ENCODE results near the gene ABO. TPM values are rescaled to one million over a fixed set of nuclear protein-coding genes. Genes with fewer than 3 reads are reported as not detected.

ABO gene
- total and polyA plus RNA-seq, 9 of the 15 experiments (the other 6 are each of a cell fraction or from before 2014, with no cell fraction given): 5.0 to 21.9 (median 11.9) TPM

DNA sequence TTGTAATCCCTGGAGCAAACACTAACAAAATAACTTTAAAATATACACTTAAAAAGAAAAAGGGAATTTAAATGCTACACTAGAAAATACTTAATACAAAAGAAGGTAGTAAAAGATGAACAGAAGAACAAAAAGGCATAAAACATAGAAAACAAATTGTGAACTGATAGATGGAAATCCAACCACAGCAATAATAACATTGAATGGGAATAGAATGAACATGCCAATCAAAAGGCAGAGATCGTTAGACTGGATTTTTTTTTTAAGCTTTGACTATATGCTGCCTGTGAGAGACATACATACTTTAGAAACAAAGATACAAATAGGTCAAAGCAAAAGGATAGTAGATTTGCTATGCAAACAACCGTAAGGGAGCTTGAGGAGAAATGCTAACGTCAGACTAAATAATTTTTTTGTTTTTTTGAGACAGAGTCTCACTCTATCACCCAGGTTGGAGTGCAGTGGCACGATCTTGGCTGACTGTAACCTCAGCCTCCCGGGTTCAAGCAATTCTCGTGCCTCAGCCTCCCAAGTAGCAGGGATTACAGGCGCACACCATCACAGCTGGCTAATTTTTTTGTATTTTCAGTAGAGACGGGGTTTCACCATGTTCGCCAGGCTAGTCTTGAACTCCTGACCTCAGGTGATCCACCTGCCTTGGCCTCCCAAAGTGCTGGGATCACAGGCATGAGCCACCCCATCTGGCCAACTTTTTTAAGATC lies 6.5 kb downstream of the ABO start (continued):
- TF ChIP-seq, protein P1, sequence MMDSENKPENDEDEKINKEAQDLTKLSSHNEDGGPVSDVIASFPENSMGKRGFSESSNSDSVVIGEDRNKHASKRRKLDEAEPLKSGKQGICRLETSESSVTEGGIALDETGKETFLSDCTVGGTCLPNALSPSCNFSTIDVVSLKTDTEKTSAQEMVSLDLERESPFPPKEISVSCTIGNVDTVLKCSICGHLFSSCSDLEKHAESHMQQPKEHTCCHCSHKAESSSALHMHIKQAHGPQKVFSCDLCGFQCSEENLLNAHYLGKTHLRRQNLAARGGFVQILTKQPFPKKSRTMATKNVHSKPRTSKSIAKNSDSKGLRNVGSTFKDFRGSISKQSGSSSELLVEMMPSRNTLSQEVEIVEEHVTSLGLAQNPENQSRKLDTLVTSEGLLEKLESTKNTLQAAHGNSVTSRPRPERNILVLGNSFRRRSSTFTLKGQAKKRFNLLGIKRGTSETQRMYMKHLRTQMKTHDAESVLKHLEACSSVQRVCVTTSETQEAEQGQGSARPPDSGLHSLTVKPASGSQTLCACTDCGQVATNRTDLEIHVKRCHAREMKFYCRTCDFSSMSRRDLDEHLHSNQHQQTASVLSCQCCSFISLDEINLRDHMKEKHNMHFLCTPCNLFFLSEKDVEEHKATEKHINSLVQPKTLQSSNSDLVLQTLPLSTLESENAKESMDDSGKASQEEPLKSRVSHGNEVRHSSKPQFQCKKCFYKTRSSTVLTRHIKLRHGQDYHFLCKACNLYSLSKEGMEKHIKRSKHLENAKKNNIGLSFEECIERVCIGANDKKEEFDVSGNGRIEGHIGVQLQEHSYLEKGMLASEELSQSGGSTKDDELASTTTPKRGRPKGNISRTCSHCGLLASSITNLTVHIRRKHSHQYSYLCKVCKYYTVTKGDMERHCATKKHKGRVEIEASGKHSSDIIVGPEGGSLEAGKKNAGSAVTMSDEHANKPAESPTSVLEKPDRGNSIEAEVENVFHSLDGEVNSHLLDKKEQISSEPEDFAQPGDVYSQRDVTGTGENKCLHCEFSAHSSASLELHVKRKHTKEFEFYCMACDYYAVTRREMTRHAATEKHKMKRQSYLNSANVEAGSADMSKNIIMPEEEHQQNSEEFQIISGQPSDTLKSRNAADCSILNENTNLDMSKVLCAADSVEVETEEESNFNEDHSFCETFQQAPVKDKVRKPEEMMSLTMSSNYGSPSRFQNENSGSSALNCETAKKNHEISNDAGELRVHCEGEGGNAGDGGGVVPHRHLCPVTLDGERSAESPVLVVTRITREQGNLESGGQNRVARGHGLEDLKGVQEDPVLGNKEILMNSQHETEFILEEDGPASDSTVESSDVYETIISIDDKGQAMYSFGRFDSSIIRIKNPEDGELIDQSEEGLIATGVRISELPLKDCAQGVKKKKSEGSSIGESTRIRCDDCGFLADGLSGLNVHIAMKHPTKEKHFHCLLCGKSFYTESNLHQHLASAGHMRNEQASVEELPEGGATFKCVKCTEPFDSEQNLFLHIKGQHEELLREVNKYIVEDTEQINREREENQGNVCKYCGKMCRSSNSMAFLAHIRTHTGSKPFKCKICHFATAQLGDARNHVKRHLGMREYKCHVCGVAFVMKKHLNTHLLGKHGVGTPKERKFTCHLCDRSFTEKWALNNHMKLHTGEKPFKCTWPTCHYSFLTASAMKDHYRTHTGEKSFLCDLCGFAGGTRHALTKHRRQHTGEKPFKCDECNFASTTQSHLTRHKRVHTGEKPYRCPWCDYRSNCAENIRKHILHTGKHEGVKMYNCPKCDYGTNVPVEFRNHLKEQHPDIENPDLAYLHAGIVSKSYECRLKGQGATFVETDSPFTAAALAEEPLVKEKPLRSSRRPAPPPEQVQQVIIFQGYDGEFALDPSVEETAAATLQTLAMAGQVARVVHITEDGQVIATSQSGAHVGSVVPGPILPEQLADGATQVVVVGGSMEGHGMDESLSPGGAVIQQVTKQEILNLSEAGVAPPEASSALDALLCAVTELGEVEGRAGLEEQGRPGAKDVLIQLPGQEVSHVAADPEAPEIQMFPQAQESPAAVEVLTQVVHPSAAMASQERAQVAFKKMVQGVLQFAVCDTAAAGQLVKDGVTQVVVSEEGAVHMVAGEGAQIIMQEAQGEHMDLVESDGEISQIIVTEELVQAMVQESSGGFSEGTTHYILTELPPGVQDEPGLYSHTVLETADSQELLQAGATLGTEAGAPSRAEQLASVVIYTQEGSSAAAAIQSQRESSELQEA (IDR thresholded peaks at IDR 0.05; ENCODE audit: low read depth): no peak
- TF ChIP-seq THRAP3 (IDR thresholded peaks at IDR 0.05; ENCODE audit: borderline replicate concordance): no peak
- TF ChIP-seq ZFX (CRISPR knock-in tag; IDR thresholded peaks at IDR 0.05): no peak
- no peak for TF ChIP-seq KAT8 (IDR thresholded peaks at IDR 0.05; ENCODE audit: low read depth)
- TF ChIP-seq HDAC2 (IDR thresholded peaks at IDR 0.05): no peak
- TF ChIP-seq PRMT5 (CRISPR knock-in tag; IDR thresholded peaks at IDR 0.05): no peak
- no peak for TF ChIP-seq SAFB2 (IDR thresholded peaks at IDR 0.05; ENCODE audit: borderline replicate concordance, low read depth, low read length, severe bottlenecking)
- no peak for TF ChIP-seq CHCHD3 (CRISPR knock-in tag; IDR thresholded peaks at IDR 0.05)
- no peak for TF ChIP-seq ZKSCAN3 (CRISPR knock-in tag; IDR thresholded peaks at IDR 0.05)
- TF ChIP-seq ZNF121 (CRISPR knock-in tag; conservative IDR thresholded peaks at IDR 0.05): no peak
- no peak for TF ChIP-seq KDM1A (IDR thresholded peaks at IDR 0.05)

Data from K562 (cell line).